ENCODE data around the gene DCC. TPM values are rescaled to one million over a fixed set of nuclear protein-coding genes. Genes with fewer than 3 reads are reported as not detected.

The DCC gene
- total and polyA plus RNA-seq, 9 of the 15 experiments (the other 6 are each of a cell fraction or from before 2014, with no cell fraction given): not detected

- Histone ChIP-seq H4K20me1 (replicated peaks; ENCODE audit: control insufficient read depth, insufficient read depth, low read length) (no peaks in the 10 kb centered on the region), H3K79me2 (ENCODE audit: control insufficient read depth, insufficient read depth, low read length) (no peaks in the 10 kb centered on the region), H3K9me3 (replicated peaks; ENCODE audit: control insufficient read depth, insufficient read depth, low read depth, low read length) (no peaks in the 10 kb centered on the region), H3K27ac (ENCODE audit: extremely low read depth, low read depth, low read length) (no peak overlapping the region), H2AFZ (ENCODE audit: low read depth, low read length) (no peak overlapping the region), H3K27me3 (ENCODE audit: control insufficient read depth in 2 of 2, insufficient read depth in 2 of 2, low read length in 2 of 2) (no peaks in the 10 kb centered on the region), H3K36me3 (ENCODE audit: control insufficient read depth, insufficient read depth, low read length) (no peaks in the 10 kb centered on the region), H3K4me2 (ENCODE audit: insufficient read depth, low read length) (no peak overlapping the region), H3K9me1 (ENCODE audit: control insufficient read depth, insufficient read depth, low read length) (no peaks in the 10 kb centered on the region), H3K4me3 (no peak overlapping the region), H3K4me1 (replicated peaks in 1 of 2; ENCODE audit: control insufficient read depth in 2 of 2, insufficient read depth in 2 of 2, low read length in 2 of 2) (no peaks in the 10 kb centered on the region), H3K9ac (ENCODE audit: insufficient read depth in 1 of 2, low read depth in 2 of 2, low read length in 2 of 2) (no peak overlapping the region)
- ChIA-PET CTCF (ENCODE audit: low intra/inter-chr PET ratio) (no interaction called here), POLR2A (no interaction called here)
- WGBS (ENCODE audit: insufficient coverage, low coverage, missing lambda C conversion rate): 5% methylated on average over 8 of the region's 8 CpGs
- TF ChIP-seq CBFA2T3 (IDR thresholded peaks at IDR 0.05) (no peak), ELF2 (CRISPR knock-in tag; IDR thresholded peaks at IDR 0.05) (no peak), ZBED1 (IDR thresholded peaks at IDR 0.05) (no peak), ZNF408 (CRISPR knock-in tag; IDR thresholded peaks at IDR 0.05; ENCODE audit: low read depth) (no peak), KLF10 (CRISPR knock-in tag; IDR thresholded peaks at IDR 0.05) (no peak), TCF15 (CRISPR knock-in tag; IDR thresholded peaks at IDR 0.05) (no peak), CGGBP1 (CRISPR knock-in tag; IDR thresholded peaks at IDR 0.05) (no peak), MXI1 (IDR thresholded peaks at IDR 0.05; ENCODE audit: low read depth, low read length) (no peak), GATA2 (CRISPR knock-in tag; IDR thresholded peaks at IDR 0.05) (no peak), SNAPC5 (CRISPR knock-in tag; IDR thresholded peaks at IDR 0.05) (no peak), TAF15 (IDR thresholded peaks at IDR 0.05; ENCODE audit: low read depth, low read length) (no peak), NFATC3 (IDR thresholded peaks at IDR 0.05) (no peak), NR2F6 (CRISPR knock-in tag; IDR thresholded peaks at IDR 0.05) (no peak), ZNF75A (CRISPR knock-in tag; IDR thresholded peaks at IDR 0.05) (no peak), BRF1 (IDR thresholded peaks at IDR 0.05; ENCODE audit: borderline replicate concordance, extremely low read depth, insufficient read length) (no peak), NFXL1 (CRISPR knock-in tag; IDR thresholded peaks at IDR 0.05) (no peak)
- in situ Hi-C loops (cut with MboI) (no loop called here), intact Hi-C loops (cut with micrococcal nuclease) (no loop called here)
- DNase-seq (ENCODE audit: extremely low read depth in 1 of 4, low spot score in 3 of 4) (no peak), ATAC-seq (no peak), FAIRE-seq (no peak)
- BruUV-seq (replicated peaks): no TSS peak
Measured at GRCh38 chr18:52748343-52748742, 408.3 kb downstream of the DCC start.

Measured in K562 (cell line).